H1 (cell line): ENCODE data around the gene TPPP. TPM values are rescaled to one million over a fixed set of nuclear protein-coding genes. Genes with fewer than 3 reads are reported as not detected.

Source experiments
- CTCF ChIA-PET: fragments of 300-600 bp; sonication (Branson Sonifier 250); formaldehyde crosslinking; loops from one replicate; lab custom pipeline; 2021; ENCODE audit not compliant: partially characterized antibody; lab: Charles Lee
- POLR2A ChIA-PET: fragments of 300-600 bp; sonication (Branson Sonifier 250); formaldehyde crosslinking; loops from one replicate; lab custom pipeline; 2021; ENCODE audit warnings: inconsistent platforms; ENCODE audit not compliant: partially characterized antibody; lab: Charles Lee
- DNase-seq, 2 experiments: peaks; one replicate each; pipeline versions ENCODE4 v3.0.0 to v3.0.0-alpha.2; 2010 to 2022; ENCODE audit warnings: low spot score in 2 of 2, low read depth in 1 of 2, mixed read lengths in 1 of 2
- FAIRE-seq: peaks from 2 replicates; lab custom pipeline; 2011; peaks lifted over from hg19 to GRCh38; lab: Jason Lieb, UNC
- H2AFZ ChIP-seq: 2 replicates; pipeline ENCODE4 v1.8.1; 2012; ENCODE audit warnings: low read length, inconsistent platforms
- H2AK5ac ChIP-seq: 2 replicates; pipeline ENCODE4 v1.6.1; 2013; ENCODE audit warnings: low read depth, low read length
- H2BK120ac ChIP-seq: replicated peaks from 2 replicates; pipeline ENCODE3; 2013; ENCODE audit warnings: low read depth, low read length, inconsistent platforms
- H2BK12ac ChIP-seq: 2 replicates; pipeline ENCODE4 v1.6.1; 2013; ENCODE audit warnings: low read depth, low read length
- H2BK15ac ChIP-seq: 2 replicates; pipeline ENCODE4 v1.6.1; 2013; ENCODE audit warnings: low read length
- H2BK20ac ChIP-seq: 2 replicates; pipeline ENCODE4 v1.6.1; 2013; ENCODE audit warnings: low read length
- H2BK5ac ChIP-seq: 2 replicates; pipeline ENCODE4 v1.6.1; 2013; ENCODE audit warnings: low read depth, low read length
- H3K14ac ChIP-seq: 2 replicates; pipeline ENCODE4 v1.6.1; 2013; ENCODE audit warnings: inconsistent platforms; ENCODE audit not compliant: insufficient read length
- H3K18ac ChIP-seq: 2 replicates; pipeline ENCODE4 v1.6.1; 2013; ENCODE audit warnings: low read length; ENCODE audit errors: extremely low read depth
- H3K23ac ChIP-seq: 2 replicates; pipeline ENCODE4 v1.6.1; 2013; ENCODE audit warnings: inconsistent platforms; ENCODE audit not compliant: insufficient read length
- H3K23me2 ChIP-seq: 2 replicates; pipeline ENCODE4 v1.6.1; 2013; ENCODE audit warnings: low read depth, low read length
- H3K27ac ChIP-seq: 2 replicates; pipeline ENCODE4 v1.6.1; 2011; ENCODE audit warnings: low read depth, low read length, inconsistent platforms
- H3K27me3 ChIP-seq, 4 experiments: replicated peaks in 1 of 4; 1 replicate in 1 of 4; 2 replicates in 3 of 4; pipeline versions ENCODE4 v1.6.1 to v1.8.1; 2011 to 2013; ENCODE audit warnings: low read length in 3 of 4, mild to moderate bottlenecking in 3 of 4, inconsistent platforms in 2 of 4, mixed read lengths in 2 of 4, moderate library complexity in 1 of 4; ENCODE audit not compliant: control insufficient read depth in 3 of 4, insufficient read depth in 3 of 4; ENCODE audit errors: extremely low read depth in 1 of 4
- H3K36me3 ChIP-seq, 4 experiments: 2 replicates each; pipeline versions ENCODE4 v1.6.1 to v1.8.1; 2011 to 2013; ENCODE audit warnings: mild to moderate bottlenecking in 4 of 4, low read length in 3 of 4, moderate library complexity in 2 of 4, control low read depth in 1 of 4, inconsistent platforms in 1 of 4; ENCODE audit not compliant: insufficient read depth in 4 of 4, control insufficient read depth in 2 of 4
- H3K4ac ChIP-seq: replicated peaks from 2 replicates; pipeline ENCODE3; 2013; ENCODE audit warnings: low read length, low read depth, mixed read lengths, inconsistent platforms; ENCODE audit not compliant: insufficient read length
- H3K4me1 ChIP-seq, 4 experiments: replicated peaks in 1 of 4; 1 replicate in 1 of 4; 2 replicates in 3 of 4; pipeline versions ENCODE4 v1.6.1 to v1.8.1; 2011 to 2013; ENCODE audit warnings: low read length in 3 of 4, inconsistent platforms in 2 of 4, mixed read lengths in 1 of 4; ENCODE audit not compliant: insufficient read depth in 4 of 4, control insufficient read depth in 3 of 4
- H3K4me2 ChIP-seq, 2 experiments: 2 replicates each; pipeline versions ENCODE4 v1.6.1 to v1.8.1; 2011 to 2013; ENCODE audit warnings: low read depth in 2 of 2, low read length in 2 of 2, control low read depth in 1 of 2, inconsistent platforms in 1 of 2, mild to moderate bottlenecking in 1 of 2; ENCODE audit not compliant: insufficient read depth in 1 of 2
- H3K4me3 ChIP-seq, 4 experiments: fragments of 200-600, 300-600 bp in 1 of 4; sonication (generic), shearing (Covaris generic), sonication (Bioruptor Twin) in 1 of 4; 2 replicates each; pipeline versions ENCODE4 v1.5.1 to v1.8.1; 2011 to 2016; ENCODE audit warnings: low read length in 4 of 4, low read depth in 3 of 4, control low read depth in 2 of 4, inconsistent platforms in 2 of 4, mild to moderate bottlenecking in 2 of 4, mixed read lengths in 1 of 4, moderate library complexity in 1 of 4; ENCODE audit not compliant: insufficient read depth in 2 of 4; ENCODE audit errors: extremely low read depth in 1 of 4
- H3K56ac ChIP-seq: replicated peaks from 2 replicates; pipeline ENCODE3; 2013; ENCODE audit warnings: low read depth, mild to moderate bottlenecking, mixed read lengths, low read length, inconsistent platforms; ENCODE audit not compliant: insufficient read length
- H3K79me1 ChIP-seq: 2 replicates; pipeline ENCODE4 v1.6.1; 2013; ENCODE audit warnings: low read depth, low read length, control low read depth
- H3K79me2 ChIP-seq, 2 experiments: 2 replicates each; pipeline versions ENCODE4 v1.6.1 to v1.8.1; 2012 to 2013; ENCODE audit warnings: low read length in 2 of 2, mild to moderate bottlenecking in 2 of 2, inconsistent platforms in 1 of 2; ENCODE audit not compliant: insufficient read depth in 2 of 2, control insufficient read depth in 1 of 2
- H3K9ac ChIP-seq, 4 experiments: replicated peaks in 1 of 4; 1 replicate in 1 of 4; 2 replicates in 3 of 4; pipeline versions ENCODE4 v1.6.1 to v1.8.1; 2011 to 2013; ENCODE audit warnings: low read depth in 3 of 4, low read length in 3 of 4, control low read depth in 2 of 4, mild to moderate bottlenecking in 2 of 4, moderate library complexity in 2 of 4, inconsistent platforms in 1 of 4; ENCODE audit errors: extremely low read depth in 1 of 4
- H3K9me3 ChIP-seq, 2 experiments: 2 replicates each; pipeline versions ENCODE4 v1.6.1 to v1.8.1; 2012 to 2013; ENCODE audit warnings: mild to moderate bottlenecking in 2 of 2, moderate library complexity in 2 of 2, control low read depth in 1 of 2, inconsistent platforms in 1 of 2, low read depth in 1 of 2, low read length in 1 of 2, mixed read lengths in 1 of 2; ENCODE audit not compliant: insufficient read depth in 2 of 2
- H4K20me1 ChIP-seq, 2 experiments: replicated peaks in 1 of 2; 2 replicates each; pipeline versions ENCODE3 to v1.8.1; 2011 to 2013; ENCODE audit warnings: inconsistent platforms in 2 of 2, low read length in 2 of 2, mild to moderate bottlenecking in 1 of 2; ENCODE audit not compliant: insufficient read depth in 2 of 2, control insufficient read depth in 1 of 2
- H4K5ac ChIP-seq: 2 replicates; pipeline ENCODE4 v1.6.1; 2013; ENCODE audit warnings: low read length, low read depth, mixed read lengths, inconsistent platforms; ENCODE audit not compliant: insufficient read length
- H4K8ac ChIP-seq: 2 replicates; pipeline ENCODE4 v1.8.0; 2013; ENCODE audit warnings: mild to moderate bottlenecking, moderate library complexity, low read length, inconsistent platforms; ENCODE audit not compliant: insufficient read depth; ENCODE audit errors: extremely low read depth
- H4K91ac ChIP-seq: replicated peaks from 2 replicates; pipeline ENCODE3; 2013; ENCODE audit warnings: low read length, mixed read lengths, inconsistent platforms; ENCODE audit not compliant: insufficient read length
- CBX8 ChIP-seq: fragments of 300-800, 300-1000 bp; sonication (generic); IDR thresholded peaks from 2 replicates; pipeline ENCODE4 v1.7.1; 2016; ENCODE audit warnings: low read depth, low read length, borderline replicate concordance
- JUN ChIP-seq: IDR thresholded peaks from 2 replicates; pipeline ENCODE4 v1.6.1; 2011; ENCODE audit warnings: low read depth, mild to moderate bottlenecking, improper control_type of control experiment, low read length
- KDM5A ChIP-seq: fragments of 200-600 bp; IDR thresholded peaks from 2 replicates; pipeline ENCODE4 v1.7.1; 2012; ENCODE audit warnings: mild to moderate bottlenecking, low read length, inconsistent platforms, mixed read lengths
- RBBP5 ChIP-seq: IDR thresholded peaks from 2 replicates; pipeline ENCODE4 v1.7.1; 2012; ENCODE audit warnings: low read depth, mild to moderate bottlenecking, inconsistent platforms, low read length, moderate library complexity, borderline replicate concordance
- RXRA ChIP-seq: IDR thresholded peaks from 2 replicates; pipeline ENCODE4 v1.6.1; 2011; ENCODE audit warnings: low read depth, mild to moderate bottlenecking, low read length, moderate library complexity; ENCODE audit not compliant: insufficient read depth
- SAP30 ChIP-seq: fragments of 300-600 bp; sonication (generic); IDR thresholded peaks from 2 replicates; pipeline ENCODE4 v1.7.1; 2012; ENCODE audit warnings: low read length, moderate library complexity, mild to moderate bottlenecking, inconsistent platforms; ENCODE audit not compliant: insufficient read depth, insufficient replicate concordance
- SP4 ChIP-seq: IDR thresholded peaks from 2 replicates; pipeline ENCODE4 v1.6.1; 2012; ENCODE audit warnings: low read length, inconsistent platforms
- WGBS, 2 experiments: shearing (Covaris generic) in 1 of 2; methylation state at CpG; one replicate each; pipeline versions ENCODE4 v1.1.6 to v1.1.7; 2013 to 2015; ENCODE audit warnings: low lambda C conversion rate in 2 of 2, mixed read lengths in 2 of 2, inconsistent platforms in 1 of 2, low coverage in 1 of 2, missing lambda C conversion rate in 1 of 2; ENCODE audit not compliant: insufficient replicate concordance in 2 of 2, insufficient coverage in 1 of 2, insufficient read length in 1 of 2; ENCODE audit errors: extremely low coverage in 1 of 2, missing lambda C conversion rate in 1 of 2; 5-methylcytosine and 5-hydroxymethylcytosine counted together
- polyA plus RNA-seq, 7 experiments: library from polyadenylated mRNA; depleted of rRNA in 3 of 7; stranded (reverse) in 5 of 7; unstranded in 2 of 7; fragments of >200 nt in 5 of 7; fragments of 200-250 nt in 2 of 7; gene quantifications; 1 replicate in 5 of 7; 2 replicates in 1 of 7; 4 replicates in 1 of 7; pipeline versions ENCODE4 v1.2.1 to v1.2.3, GENCODE V29; 2011 to 2013; ENCODE audit warnings: missing spikeins in 2 of 7, mixed read lengths in 2 of 7
- total RNA-seq: library from RNA; stranded (reverse); fragmentation: NEBNext Ultra II Directional; extraction: Animal tissue kit (Norgen Biotek cat#: 25700); gene quantifications from 2 replicates; pipeline ENCODE4 v1.2.1, GENCODE V29; 2021
- TF ChIP-seq, protein P1 (sequence below), 3 experiments: IDR thresholded peaks; 1 replicate in 2 of 3; 2 replicates in 1 of 3; pipeline versions ENCODE4 v1.5.1 to v1.6.1; 2011; ENCODE audit warnings: low read length in 3 of 3, mild to moderate bottlenecking in 3 of 3, inconsistent platforms in 2 of 3, low read depth in 1 of 3, moderate library complexity in 1 of 3; ENCODE audit not compliant: insufficient read depth in 1 of 3; ENCODE audit errors: control extremely low read depth in 1 of 3
- TF ChIP-seq, protein P2 (sequence below): IDR thresholded peaks from 2 replicates; pipeline ENCODE4 v1.6.1; 2011; ENCODE audit warnings: low read length, improper control_type of control experiment

TPPP gene
- total and polyA plus RNA-seq, 2 of the 8 experiments (the other 6 are each of a cell fraction or from before 2014, with no cell fraction given) = 0.36 to 0.93 TPM

DNA sequence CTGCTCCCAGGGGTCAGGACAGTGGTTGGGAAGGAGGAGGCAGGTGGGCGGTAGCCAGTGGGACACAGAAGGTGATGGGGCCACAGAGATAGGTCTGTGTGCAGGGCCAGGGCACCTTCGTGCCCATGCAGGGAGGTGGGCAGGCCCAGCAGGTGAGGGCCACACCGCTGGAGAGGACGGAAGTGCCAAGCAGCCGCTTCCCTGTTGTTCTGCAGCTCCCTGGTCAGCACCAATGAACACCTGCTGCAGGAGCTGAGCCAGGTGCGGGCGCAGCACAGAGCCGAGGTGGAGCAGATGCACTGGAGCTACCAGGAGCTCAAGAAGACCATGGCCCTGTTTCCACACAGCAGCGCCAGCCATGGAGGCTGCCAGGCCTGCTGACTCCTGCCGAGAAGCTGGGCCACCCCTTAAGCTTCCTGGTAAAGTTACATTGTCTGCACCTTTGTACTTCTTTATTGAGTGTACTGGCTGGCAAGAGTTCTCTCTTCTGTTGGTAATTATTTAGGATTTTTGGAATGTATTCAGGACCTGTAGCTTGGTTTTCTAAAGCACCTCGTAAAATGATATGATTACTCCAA, 40.3 kb downstream of the TPPP start:
- Histone ChIP-seq H3K79me2 (no peaks in the 10 kb centered on the region), H2BK12ac (no peak overlapping the region), H3K23ac (no peak overlapping the region), H3K4ac (no peak overlapping the region), H3K56ac (no peak overlapping the region), H3K27me3 (no peaks in the 10 kb centered on the region; a peak in 1 of 7 replicates), H3K9ac (no peak overlapping the region), H3K27ac (no peak overlapping the region), H3K18ac (no peak overlapping the region), H3K4me2 (no peak overlapping the region), H4K5ac (no peak overlapping the region), H2AFZ (no peak overlapping the region), H3K79me1 (no peaks in the 10 kb centered on the region; the same call in none of the 2 replicates), H4K8ac (no peak overlapping the region), H4K91ac (no peak overlapping the region), H3K23me2 (no peaks in the 10 kb centered on the region; the same call in 1 of the 2 replicates), H2BK120ac (no peak overlapping the region), H2BK15ac (no peak overlapping the region), H2BK20ac (no peak overlapping the region), H3K4me1 (no peaks in the 10 kb centered on the region), H2AK5ac (no peak overlapping the region), H3K36me3 (peaks cover 3 to 39% (median 25%) of the 10 kb centered on the region in 4 experiments), H2BK5ac (no peak overlapping the region), H3K4me3 (no peak overlapping the region), H3K14ac (no peak overlapping the region), H3K9me3 (peaks cover 2 to 6% of the 10 kb centered on the region in 2 experiments; a peak in 3 of 4 replicates), H4K20me1 (peaks cover 0 to 5% of the 10 kb centered on the region in 2 experiments)
- ChIA-PET CTCF (interaction anchor here (0.7 to 2.5 kb wide), 3 partner anchors 13 to 18 kb away, joined by 3 to 9 read pairs (median 3); no protein-coding TSS in a partner anchor), POLR2A (interaction anchor here (0.8 to 3.8 kb wide), 6 partner anchors 10 to 74 kb away, joined by 3 to 12 read pairs (median 4); no protein-coding TSS in a partner anchor)
- FAIRE-seq = no peak
- DNase-seq = peak in 1 of 2 experiments; percentile 35
- WGBS, 2 experiments = 93% methylated on average over 11 of the region's 11 CpGs; no CpG with 5 or more reads in 1 of the 2 experiments
- TF ChIP-seq SP4 (no peak), KDM5A (no peak), CBX8 (no peak), RBBP5 (no peak), SAP30 (no peak), JUN (no peak), RXRA (no peak)
- TF ChIP-seq, protein P1, sequence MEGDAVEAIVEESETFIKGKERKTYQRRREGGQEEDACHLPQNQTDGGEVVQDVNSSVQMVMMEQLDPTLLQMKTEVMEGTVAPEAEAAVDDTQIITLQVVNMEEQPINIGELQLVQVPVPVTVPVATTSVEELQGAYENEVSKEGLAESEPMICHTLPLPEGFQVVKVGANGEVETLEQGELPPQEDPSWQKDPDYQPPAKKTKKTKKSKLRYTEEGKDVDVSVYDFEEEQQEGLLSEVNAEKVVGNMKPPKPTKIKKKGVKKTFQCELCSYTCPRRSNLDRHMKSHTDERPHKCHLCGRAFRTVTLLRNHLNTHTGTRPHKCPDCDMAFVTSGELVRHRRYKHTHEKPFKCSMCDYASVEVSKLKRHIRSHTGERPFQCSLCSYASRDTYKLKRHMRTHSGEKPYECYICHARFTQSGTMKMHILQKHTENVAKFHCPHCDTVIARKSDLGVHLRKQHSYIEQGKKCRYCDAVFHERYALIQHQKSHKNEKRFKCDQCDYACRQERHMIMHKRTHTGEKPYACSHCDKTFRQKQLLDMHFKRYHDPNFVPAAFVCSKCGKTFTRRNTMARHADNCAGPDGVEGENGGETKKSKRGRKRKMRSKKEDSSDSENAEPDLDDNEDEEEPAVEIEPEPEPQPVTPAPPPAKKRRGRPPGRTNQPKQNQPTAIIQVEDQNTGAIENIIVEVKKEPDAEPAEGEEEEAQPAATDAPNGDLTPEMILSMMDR (IDR thresholded peaks at IDR 0.05; ENCODE audit: control extremely low read depth in 1 of 3, insufficient read depth in 1 of 3, low read depth in 1 of 3, low read length in 3 of 3) = no peak
- TF ChIP-seq, protein P2, sequence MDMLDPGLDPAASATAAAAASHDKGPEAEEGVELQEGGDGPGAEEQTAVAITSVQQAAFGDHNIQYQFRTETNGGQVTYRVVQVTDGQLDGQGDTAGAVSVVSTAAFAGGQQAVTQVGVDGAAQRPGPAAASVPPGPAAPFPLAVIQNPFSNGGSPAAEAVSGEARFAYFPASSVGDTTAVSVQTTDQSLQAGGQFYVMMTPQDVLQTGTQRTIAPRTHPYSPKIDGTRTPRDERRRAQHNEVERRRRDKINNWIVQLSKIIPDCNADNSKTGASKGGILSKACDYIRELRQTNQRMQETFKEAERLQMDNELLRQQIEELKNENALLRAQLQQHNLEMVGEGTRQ = no peak
